ENCODE measurements around the gene RSRC1. TPM values are rescaled to one million over a fixed set of nuclear protein-coding genes. Genes with fewer than 3 reads are reported as not detected.

Gene RSRC1
- total and polyA plus RNA-seq, 2 donors (not counting 1 experiment from before 2014, with no cell fraction given) = 4.5 to 54.6 TPM

- no CpG with 5 or more reads among the region's 1 CpG for WGBS (ENCODE audit: insufficient coverage)
- TF ChIP-seq EZH2 (IDR thresholded peaks at IDR 0.05; ENCODE audit: borderline replicate concordance, insufficient read depth, low read depth, low read length, poor library complexity, severe bottlenecking) = no peak
- TF ChIP-seq, protein P1, sequence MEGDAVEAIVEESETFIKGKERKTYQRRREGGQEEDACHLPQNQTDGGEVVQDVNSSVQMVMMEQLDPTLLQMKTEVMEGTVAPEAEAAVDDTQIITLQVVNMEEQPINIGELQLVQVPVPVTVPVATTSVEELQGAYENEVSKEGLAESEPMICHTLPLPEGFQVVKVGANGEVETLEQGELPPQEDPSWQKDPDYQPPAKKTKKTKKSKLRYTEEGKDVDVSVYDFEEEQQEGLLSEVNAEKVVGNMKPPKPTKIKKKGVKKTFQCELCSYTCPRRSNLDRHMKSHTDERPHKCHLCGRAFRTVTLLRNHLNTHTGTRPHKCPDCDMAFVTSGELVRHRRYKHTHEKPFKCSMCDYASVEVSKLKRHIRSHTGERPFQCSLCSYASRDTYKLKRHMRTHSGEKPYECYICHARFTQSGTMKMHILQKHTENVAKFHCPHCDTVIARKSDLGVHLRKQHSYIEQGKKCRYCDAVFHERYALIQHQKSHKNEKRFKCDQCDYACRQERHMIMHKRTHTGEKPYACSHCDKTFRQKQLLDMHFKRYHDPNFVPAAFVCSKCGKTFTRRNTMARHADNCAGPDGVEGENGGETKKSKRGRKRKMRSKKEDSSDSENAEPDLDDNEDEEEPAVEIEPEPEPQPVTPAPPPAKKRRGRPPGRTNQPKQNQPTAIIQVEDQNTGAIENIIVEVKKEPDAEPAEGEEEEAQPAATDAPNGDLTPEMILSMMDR (IDR thresholded peaks at IDR 0.05) = no peak
- CTCF ChIA-PET = interaction anchor here (1.1 kb wide), 1 partner anchor 796 kb away, joined by 4 read pairs; no protein-coding TSS in a partner anchor
Measured at GRCh38 chr3:158403013-158403412, 293.1 kb downstream of the RSRC1 start.

DNA sequence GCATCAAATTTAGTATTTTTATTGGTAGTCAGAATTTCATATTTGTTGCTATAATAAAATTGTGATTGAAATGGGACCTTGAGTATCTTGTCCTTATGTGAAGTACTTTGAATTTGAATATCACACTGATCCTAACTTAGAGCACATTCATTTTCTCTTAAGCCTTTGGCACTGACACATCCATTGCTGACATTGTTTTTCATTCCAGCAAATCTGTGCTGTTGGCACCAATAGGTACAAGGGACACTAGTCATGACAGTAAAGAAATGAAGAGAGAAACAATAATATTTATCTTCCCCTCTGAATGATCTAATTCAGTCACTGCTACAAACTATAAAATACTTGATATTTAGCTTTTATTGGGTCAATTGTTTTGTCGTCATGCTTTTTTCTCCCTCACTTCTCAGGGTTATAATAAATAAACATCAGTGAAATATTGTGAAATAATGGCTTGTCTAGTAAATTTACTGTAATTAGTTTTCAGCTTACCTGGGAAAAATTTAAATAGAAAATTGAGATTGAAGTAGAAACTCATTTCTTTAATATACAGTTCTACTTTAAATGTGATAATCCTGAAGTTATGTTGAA, 294.3 kb downstream of the RSRC1 start:
- no peak overlapping the region for H3K4me3 Mint-ChIP-seq
- DNase-seq (no peak), ATAC-seq (ENCODE audit: low read depth) (no peak)
- no peak overlapping the region for H3K27ac Mint-ChIP-seq
- Histone ChIP-seq H3K4me1 (ENCODE audit: control insufficient read depth in 2 of 2, insufficient read depth in 2 of 2, low read length in 2 of 2) (no peaks in the 10 kb centered on the region), H3K79me2 (ENCODE audit: control insufficient read depth, insufficient read depth, low read length) (no peaks in the 10 kb centered on the region), H4K20me1 (ENCODE audit: control insufficient read depth, insufficient read depth, low read length, poor library complexity, severe bottlenecking) (no peaks in the 10 kb centered on the region), H3K36me3 (replicated peaks in 1 of 2; ENCODE audit: control extremely low read depth in 1 of 2, control insufficient read depth in 1 of 2, extremely low read depth in 1 of 2, insufficient read depth in 2 of 2, low read length in 1 of 2) (no peaks in the 10 kb centered on the region), H3K4me2 (replicated peaks; ENCODE audit: low read depth, low read length, poor library complexity, severe bottlenecking) (no peak overlapping the region), H3K4me3 (ENCODE audit: control extremely low read depth in 1 of 5, extremely low read depth in 1 of 5, insufficient read depth in 1 of 5, low read depth in 2 of 5, low read length in 4 of 5) (no peak overlapping the region), H3K9ac (ENCODE audit: low read length) (no peak overlapping the region), H3K9me3 (ENCODE audit: control extremely low read depth in 1 of 3, control insufficient read depth in 2 of 3, insufficient read depth in 1 of 3, low read length in 2 of 3) (no peaks in the 10 kb centered on the region), H2AFZ (ENCODE audit: insufficient read depth, low read depth, low read length, poor library complexity, severe bottlenecking) (no peak overlapping the region), H3K27me3 (replicated peaks in 1 of 4; ENCODE audit: control extremely low read depth in 1 of 4, control insufficient read depth in 3 of 4, insufficient read depth in 4 of 4, low read length in 3 of 4) (no peaks in the 10 kb centered on the region), H3K27ac (ENCODE audit: low read length in 2 of 2) (no peak overlapping the region)
- intact Hi-C loops (cut with micrococcal nuclease) = no loop called here
- ChIA-PET CTCF (no interaction called here), POLR2A (no interaction called here)
- H3K4me1 Mint-ChIP-seq = no peaks in the 10 kb centered on the region
- WGBS (ENCODE audit: insufficient coverage) = no CpG with 5 or more reads among the region's 1 CpG
- no peaks in the 10 kb centered on the region for H3K9me3 Mint-ChIP-seq (ENCODE audit: insufficient read depth)
- H3K27me3 Mint-ChIP-seq = no peaks in the 10 kb centered on the region
- TF ChIP-seq EZH2 (IDR thresholded peaks at IDR 0.05; ENCODE audit: borderline replicate concordance, insufficient read depth, low read depth, low read length, poor library complexity, severe bottlenecking) = no peak
- TF ChIP-seq, protein P1 (IDR thresholded peaks at IDR 0.05) = no peak

More at GRCh38 chr3:158403013-158403412, 293.1 kb downstream of the RSRC1 start:
- no peaks in the 10 kb centered on the region for H3K36me3 ChIP-seq (replicated peaks in 1 of 2; ENCODE audit: control extremely low read depth in 1 of 2, control insufficient read depth in 1 of 2, extremely low read depth in 1 of 2, insufficient read depth in 2 of 2, low read length in 1 of 2)
- no peak overlapping the region for H3K9ac ChIP-seq (ENCODE audit: low read length)
- Mint-ChIP-seq H3K4me1 (no peaks in the 10 kb centered on the region), H3K27me3 (no peaks in the 10 kb centered on the region), H3K9me3 (ENCODE audit: insufficient read depth) (no peaks in the 10 kb centered on the region), H3K4me3 (no peak overlapping the region), H3K27ac (no peak overlapping the region)
- POLR2A ChIA-PET = no interaction called here
- no peak overlapping the region for H3K27ac ChIP-seq (ENCODE audit: low read length in 2 of 2)
- intact Hi-C loops (cut with micrococcal nuclease) = no loop called here
- H3K9me3 ChIP-seq (ENCODE audit: control extremely low read depth in 1 of 3, control insufficient read depth in 2 of 3, insufficient read depth in 1 of 3, low read length in 2 of 3) = no peaks in the 10 kb centered on the region
- no peaks in the 10 kb centered on the region for H4K20me1 ChIP-seq (ENCODE audit: control insufficient read depth, insufficient read depth, low read length, poor library complexity, severe bottlenecking)
- H2AFZ ChIP-seq (ENCODE audit: insufficient read depth, low read depth, low read length, poor library complexity, severe bottlenecking) = no peak overlapping the region
- no peaks in the 10 kb centered on the region for H3K27me3 ChIP-seq (replicated peaks in 1 of 4; ENCODE audit: control extremely low read depth in 1 of 4, control insufficient read depth in 3 of 4, insufficient read depth in 4 of 4, low read length in 3 of 4)
- DNase-seq (no peak), ATAC-seq (ENCODE audit: low read depth) (no peak)
- no peak overlapping the region for H3K4me2 ChIP-seq (replicated peaks; ENCODE audit: low read depth, low read length, poor library complexity, severe bottlenecking)
- no peak overlapping the region for H3K4me3 ChIP-seq (ENCODE audit: control extremely low read depth in 1 of 5, extremely low read depth in 1 of 5, insufficient read depth in 1 of 5, low read depth in 2 of 5, low read length in 4 of 5)
- no peaks in the 10 kb centered on the region for H3K79me2 ChIP-seq (ENCODE audit: control insufficient read depth, insufficient read depth, low read length)
- no peaks in the 10 kb centered on the region for H3K4me1 ChIP-seq (ENCODE audit: control insufficient read depth in 2 of 2, insufficient read depth in 2 of 2, low read length in 2 of 2)
